HG03103 (cell line): Measurements from ENCODE around the gene MYL5.
"Not testable (repeated sequence)": the region's sequence is repeated elsewhere in the genome, so short reads cannot be mapped to it uniquely, and the experiment has no call there.

ENCODE experiments used
- ATAC-seq: cut with Tn5 transposase; IDR thresholded peaks from one replicate; pipeline ENCODE4 v1.9.1; 2021; ENCODE audit warnings: low read depth; ENCODE audit not compliant: unreplicated experiment

Gene MYL5

GRCh38 chr4:656436-657337, 17.7 kb upstream of the MYL5 start:
- no peak for ATAC-seq

DNA sequence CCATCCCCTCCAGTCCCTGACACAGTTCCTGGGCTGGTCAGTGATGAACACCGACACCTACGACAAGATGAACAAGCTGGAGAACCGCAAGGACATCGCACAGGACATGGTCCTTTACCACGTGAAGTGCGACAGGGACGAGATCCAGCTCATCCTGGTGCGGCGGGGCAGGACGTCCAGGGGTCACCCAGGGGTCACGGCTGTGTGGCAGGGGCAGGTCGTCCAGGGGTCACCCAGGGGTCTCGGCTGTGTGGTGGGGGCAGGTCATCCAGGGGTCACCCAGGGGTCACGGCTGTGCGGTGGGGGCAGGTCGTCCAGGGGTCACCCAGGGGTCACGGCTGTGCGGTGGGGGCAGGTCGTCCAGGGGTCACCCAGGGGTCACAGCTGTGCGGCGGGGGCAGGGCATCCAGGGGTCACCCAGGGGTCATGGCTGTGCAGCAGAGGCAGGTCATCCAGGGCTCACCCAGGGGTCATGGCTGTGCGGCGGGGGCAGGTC, 17.0 kb upstream of the MYL5 start:
- no peak for ATAC-seq

GRCh38 chr4:657834-658667, 16.3 kb upstream of the MYL5 start:
- ATAC-seq = no peak

- no peak for ATAC-seq
Observed at GRCh38 chr4:658681-659667, 15.4 kb upstream of the MYL5 start.

DNA sequence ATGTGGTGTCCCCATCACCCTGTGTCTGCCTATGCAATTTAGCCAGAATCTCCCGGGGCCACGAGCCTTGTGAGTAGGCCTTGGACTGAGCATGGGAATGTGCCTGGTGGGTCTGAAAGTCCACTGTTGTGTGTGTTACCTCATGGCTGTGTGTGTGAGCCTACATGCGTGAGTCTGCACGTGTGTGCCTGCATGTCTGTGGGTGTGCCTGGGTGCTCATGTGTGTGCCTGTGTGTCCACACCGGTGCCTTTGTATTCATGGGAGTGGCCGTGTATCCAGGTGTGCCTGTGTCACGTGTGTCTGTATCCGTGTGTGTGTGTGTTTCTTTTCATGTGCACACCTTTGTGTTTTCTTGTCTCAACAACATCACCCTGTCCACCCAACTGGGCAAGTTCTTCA, 14.5 kb upstream of the MYL5 start:
- no peak for ATAC-seq

DNA sequence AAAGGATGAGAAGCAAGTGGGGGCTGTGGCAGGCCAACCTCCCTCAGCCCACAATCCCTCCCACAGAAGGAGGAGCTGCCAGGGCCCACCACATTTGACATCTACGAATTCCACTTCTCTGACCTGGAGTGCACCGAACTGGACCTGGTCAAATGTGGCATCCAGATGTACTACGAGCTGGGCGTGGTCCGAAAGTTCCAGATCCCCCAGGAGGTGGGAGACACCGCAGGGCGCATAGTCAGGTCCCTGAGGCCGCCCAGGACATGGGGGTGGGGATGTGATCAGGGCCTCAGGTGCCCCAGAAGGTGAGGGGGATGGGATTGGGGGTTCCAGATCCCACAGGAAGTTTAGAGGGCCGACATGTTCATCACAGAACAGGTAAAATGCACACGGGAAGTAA, 13.9 kb upstream of the MYL5 start:
- no peak for ATAC-seq

GRCh38 chr4:661231-661630, 13.1 kb upstream of the MYL5 start:
- ATAC-seq = no peak

DNA sequence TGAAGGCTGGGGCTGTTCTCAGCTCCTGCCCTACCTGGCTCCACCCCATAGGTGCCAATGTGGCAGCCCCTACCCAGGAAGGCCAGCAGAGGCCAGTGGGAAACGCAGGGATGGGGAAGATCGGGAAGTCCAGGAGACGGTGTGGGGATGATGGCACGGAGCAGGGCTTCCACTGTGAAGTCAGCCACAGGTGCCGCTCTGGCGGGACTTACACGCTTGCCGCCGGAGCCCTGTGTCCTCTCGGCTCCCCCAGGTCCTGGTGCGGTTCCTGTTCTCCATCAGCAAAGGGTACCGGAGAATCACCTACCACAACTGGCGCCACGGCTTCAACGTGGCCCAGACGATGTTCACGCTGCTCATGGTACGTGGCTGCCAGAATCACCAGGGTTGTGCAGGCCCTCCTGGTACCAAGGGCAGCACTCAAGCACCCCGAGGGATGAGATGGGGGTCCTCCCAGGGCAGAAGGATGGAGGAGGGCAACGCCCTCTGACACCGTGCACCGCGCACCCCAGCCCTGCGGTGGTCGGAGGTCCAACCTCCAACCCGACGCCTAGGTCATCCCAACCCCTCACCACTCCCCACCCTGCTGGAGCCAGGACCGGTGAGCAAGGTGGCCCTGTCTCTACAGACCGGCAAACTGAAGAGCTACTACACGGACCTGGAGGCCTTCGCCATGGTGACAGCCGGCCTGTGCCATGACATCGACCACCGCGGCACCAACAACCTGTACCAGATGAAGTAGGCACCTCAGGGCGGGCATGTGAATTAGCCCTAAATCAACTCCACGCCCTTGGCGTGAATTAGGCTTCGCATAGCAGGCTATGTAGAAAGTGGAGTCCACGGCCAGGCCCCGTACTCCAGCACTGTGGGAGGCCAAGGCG, 12.2 kb upstream of the MYL5 start:
- ATAC-seq = no peak

DNA sequence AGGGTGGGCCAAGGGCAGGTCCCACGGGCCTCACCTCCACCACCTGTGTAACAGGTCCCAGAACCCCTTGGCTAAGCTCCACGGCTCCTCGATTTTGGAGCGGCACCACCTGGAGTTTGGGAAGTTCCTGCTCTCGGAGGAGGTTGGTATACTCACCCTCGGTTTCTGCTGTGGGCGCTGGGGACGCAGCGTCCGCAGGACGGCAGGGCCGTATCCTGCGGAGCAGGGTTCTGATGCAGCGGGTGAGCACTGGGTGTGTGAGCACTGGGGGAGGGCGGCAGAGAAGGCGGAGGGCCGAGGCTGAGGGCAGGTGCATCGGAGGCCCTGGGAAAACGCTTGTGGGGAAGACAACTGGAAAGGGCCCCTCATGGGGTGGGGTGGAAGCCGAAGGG, 11.3 kb upstream of the MYL5 start:
- ATAC-seq = no peak

DNA sequence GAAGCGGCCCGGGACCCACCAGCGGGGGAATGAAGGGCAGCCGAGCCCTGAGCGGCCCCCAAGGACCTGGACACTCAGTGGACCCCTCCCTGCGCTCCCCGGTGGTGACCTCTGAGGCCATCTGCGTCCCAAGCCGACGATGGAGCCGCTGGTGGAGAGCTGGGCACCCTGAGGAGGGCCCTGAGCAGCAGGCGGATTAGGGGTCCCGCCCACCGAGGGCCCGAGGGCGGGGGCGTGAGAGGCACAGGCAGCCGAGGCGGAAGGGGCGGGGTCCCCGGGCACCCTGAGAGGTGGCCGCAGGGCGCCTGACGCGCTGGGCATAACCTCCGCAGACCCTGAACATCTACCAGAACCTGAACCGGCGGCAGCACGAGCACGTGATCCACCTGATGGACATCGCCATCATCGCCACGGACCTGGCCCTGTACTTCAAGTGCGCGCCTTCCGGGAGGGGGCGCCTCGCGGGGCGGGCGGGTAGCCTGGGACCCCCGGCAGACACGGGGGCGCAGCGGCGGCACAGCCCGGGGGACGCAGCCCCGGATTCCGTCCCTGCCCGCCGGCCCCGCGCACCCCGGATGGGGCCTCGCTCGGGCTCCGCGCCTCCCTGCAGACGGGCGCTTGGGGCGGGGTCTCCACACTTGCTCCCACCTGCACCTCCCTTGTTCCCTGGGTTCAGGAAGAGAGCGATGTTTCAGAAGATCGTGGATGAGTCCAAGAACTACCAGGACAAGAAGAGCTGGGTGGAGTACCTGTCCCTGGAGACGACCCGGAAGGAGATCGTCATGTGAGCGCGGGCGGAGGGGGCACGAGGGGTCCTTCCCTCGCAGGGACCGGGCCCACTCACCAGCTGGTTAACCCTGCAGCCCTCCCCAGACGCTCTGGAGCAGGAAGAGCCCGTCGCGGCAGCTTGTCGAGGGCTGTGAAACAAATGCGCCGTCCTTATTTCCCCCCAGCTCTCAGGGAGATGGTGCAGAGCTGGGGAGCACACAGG, 10.6 kb upstream of the MYL5 start:
- ATAC-seq = peak; percentile 66

DNA sequence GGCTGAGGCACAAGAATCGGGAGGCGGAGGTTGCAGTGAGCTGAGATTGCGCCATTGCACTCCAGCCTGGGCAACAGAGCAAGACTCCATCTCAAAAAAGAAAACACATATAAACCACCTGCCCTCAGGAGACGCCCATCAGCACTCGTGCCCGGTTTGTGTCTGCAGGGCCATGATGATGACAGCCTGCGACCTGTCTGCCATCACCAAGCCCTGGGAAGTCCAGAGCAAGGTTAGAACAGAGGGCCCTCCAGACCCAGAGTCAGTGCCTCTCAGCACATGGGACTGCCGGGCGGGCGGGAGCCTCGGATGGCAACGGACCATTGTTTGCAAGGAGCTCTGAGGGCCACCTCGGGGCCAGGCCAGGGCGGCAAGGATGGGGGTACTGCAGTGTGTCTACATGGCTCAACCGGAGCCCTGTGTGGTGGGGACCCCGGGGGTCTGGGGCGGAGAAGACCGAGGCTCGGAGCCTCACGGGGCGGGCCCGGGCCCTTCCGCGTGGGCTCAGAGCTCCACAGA, 9.6 kb upstream of the MYL5 start:
- ATAC-seq = no peak

GRCh38 chr4:665381-665750, 9.0 kb upstream of the MYL5 start:
- no peak for ATAC-seq

GRCh38 chr4:665751-666435, 8.4 kb upstream of the MYL5 start:
- ATAC-seq = no peak

DNA sequence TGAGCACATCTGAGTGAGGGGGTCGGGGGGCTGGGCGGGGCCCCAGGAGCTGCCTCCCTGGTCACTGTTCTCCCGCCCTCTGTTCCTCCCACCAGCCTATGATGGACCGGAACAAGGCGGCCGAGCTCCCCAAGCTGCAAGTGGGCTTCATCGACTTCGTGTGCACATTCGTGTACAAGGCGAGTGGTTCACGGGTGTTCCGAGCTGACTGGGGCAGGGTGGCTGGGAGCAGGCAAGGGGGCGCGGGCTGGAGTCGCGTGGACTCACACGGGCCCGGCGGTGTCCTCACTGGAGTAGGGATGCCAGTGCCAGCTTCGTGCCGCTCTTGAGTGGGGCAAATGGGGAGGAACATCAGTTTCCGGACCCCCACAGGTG, 7.9 kb upstream of the MYL5 start:
- ATAC-seq = no peak

- ATAC-seq = no peak
Observed at GRCh38 chr4:666822-667544, 7.4 kb upstream of the MYL5 start.

- ATAC-seq = no peak
Observed at GRCh38 chr4:667545-667925, 6.8 kb upstream of the MYL5 start.

GRCh38 chr4:668219-668618, 6.1 kb upstream of the MYL5 start:
- not testable (repeated sequence) for ATAC-seq
